ENCODE data around the gene RYR2.

RYR2 gene

DNA sequence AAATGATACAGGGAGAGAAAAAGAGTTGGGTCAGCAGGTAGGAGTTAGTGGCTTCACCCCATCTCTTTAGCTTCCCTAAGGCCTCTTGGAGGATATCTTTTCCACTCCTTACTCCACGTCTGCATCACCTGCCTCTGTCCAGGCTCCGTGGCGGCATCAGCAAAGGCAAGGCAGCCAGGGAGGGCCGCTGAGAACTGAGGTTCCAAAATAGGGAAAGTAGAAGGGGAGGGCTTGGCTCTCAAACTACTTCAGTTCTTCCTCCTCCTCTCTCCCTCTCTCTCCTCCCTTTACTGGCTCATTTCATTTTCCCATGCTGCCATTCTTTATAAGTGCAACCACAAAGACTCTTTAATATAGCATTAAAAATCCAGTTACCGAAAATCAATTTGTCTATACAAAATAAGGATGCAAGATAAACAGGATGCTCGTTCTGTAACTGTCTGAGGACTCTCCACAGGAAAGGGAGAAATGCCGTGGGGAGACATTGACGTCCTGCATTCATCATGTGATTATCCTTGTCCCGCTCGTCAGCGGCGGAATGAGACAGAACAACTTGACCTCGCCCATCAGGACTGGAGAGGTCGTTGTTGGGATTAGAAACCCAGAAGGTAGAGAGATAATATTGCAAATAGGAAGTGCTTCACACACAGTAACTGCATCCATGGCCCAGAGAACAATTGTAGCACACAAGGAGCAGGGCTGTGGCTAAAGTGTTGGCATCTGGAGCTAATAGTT, 34.7 kb upstream of the RYR2 start:
- H3K9me3 ChIP-seq (ENCODE audit: control insufficient read depth, low read length): no peaks in the 10 kb centered on the region
- no peaks in the 10 kb centered on the region for H3K36me3 ChIP-seq (ENCODE audit: control insufficient read depth, insufficient read depth, low read length)
- no peak overlapping the region for H3K4me3 ChIP-seq (ENCODE audit: insufficient read depth, low read depth, low read length)
- H3K27me3 ChIP-seq (ENCODE audit: control insufficient read depth, insufficient read depth, low read length, poor library complexity, severe bottlenecking): no peaks in the 10 kb centered on the region
- 89 to 94% methylated on average over 14 of the region's 14 CpGs for WGBS, 2 experiments
- H3K4me1 ChIP-seq (ENCODE audit: control insufficient read depth, insufficient read depth, low read length): no peaks in the 10 kb centered on the region
- no peak overlapping the region for H3K27ac ChIP-seq (ENCODE audit: insufficient read depth, low read depth, low read length, poor library complexity, severe bottlenecking)

DNA sequence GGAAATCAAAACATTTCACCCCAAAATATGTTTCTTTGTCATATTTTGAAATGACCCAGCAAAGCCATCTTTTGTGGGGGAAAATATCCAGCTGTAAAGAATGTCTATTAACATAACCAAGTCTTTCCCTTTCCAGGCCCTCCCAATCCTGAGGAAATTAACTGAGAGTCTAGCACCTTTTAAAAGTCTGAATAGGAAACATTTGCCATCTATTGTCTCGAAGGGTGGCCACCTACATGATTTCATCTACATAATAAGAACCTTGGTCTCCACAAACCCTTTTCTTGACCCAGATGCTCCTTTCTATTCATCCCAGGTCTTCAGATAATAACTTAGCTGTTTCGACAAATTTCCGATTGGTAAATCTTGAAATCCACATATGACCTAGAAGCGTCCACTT, 32.4 kb upstream of the RYR2 start:
- Histone ChIP-seq H3K27ac (ENCODE audit: insufficient read depth, low read depth, low read length, poor library complexity, severe bottlenecking) (no peak overlapping the region), H3K4me3 (ENCODE audit: insufficient read depth, low read depth, low read length) (no peak overlapping the region), H3K36me3 (ENCODE audit: control insufficient read depth, insufficient read depth, low read length) (no peaks in the 10 kb centered on the region), H3K27me3 (ENCODE audit: control insufficient read depth, insufficient read depth, low read length, poor library complexity, severe bottlenecking) (no peaks in the 10 kb centered on the region), H3K9me3 (ENCODE audit: control insufficient read depth, low read length) (no peaks in the 10 kb centered on the region), H3K4me1 (ENCODE audit: control insufficient read depth, insufficient read depth, low read length) (no peaks in the 10 kb centered on the region)
- WGBS, 2 experiments: 87 to 94% methylated on average over 4 of the region's 4 CpGs

DNA sequence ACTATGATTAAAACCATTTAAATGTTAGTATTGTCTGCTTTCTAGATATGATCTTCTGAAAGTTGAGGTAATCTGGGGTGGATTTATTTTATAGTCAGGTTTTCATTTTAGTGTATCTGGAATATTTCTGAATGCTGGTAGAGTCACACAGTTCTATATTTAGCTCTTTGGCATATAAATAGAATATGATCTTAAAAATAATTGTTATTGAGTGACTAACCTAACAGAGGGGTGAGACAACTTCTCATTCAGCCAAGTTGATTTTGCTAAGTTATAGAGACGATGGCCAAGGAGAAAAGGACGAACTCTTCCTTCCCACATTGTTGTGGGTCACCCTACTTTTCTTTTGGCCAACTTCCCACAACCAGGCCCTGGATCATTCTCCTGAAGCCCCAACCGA, 30.6 kb upstream of the RYR2 start:
- H3K4me1 ChIP-seq (ENCODE audit: control insufficient read depth, insufficient read depth, low read length): no peaks in the 10 kb centered on the region
- no peaks in the 10 kb centered on the region for H3K27me3 ChIP-seq (ENCODE audit: control insufficient read depth, insufficient read depth, low read length, poor library complexity, severe bottlenecking)
- H3K36me3 ChIP-seq (ENCODE audit: control insufficient read depth, insufficient read depth, low read length): no peaks in the 10 kb centered on the region
- H3K9me3 ChIP-seq (ENCODE audit: control insufficient read depth, low read length): no peaks in the 10 kb centered on the region
- no peak overlapping the region for H3K27ac ChIP-seq (ENCODE audit: insufficient read depth, low read depth, low read length, poor library complexity, severe bottlenecking)
- 92 to 94% methylated on average over 3 of the region's 3 CpGs for WGBS, 2 experiments
- H3K4me3 ChIP-seq (ENCODE audit: insufficient read depth, low read depth, low read length): no peak overlapping the region

DNA sequence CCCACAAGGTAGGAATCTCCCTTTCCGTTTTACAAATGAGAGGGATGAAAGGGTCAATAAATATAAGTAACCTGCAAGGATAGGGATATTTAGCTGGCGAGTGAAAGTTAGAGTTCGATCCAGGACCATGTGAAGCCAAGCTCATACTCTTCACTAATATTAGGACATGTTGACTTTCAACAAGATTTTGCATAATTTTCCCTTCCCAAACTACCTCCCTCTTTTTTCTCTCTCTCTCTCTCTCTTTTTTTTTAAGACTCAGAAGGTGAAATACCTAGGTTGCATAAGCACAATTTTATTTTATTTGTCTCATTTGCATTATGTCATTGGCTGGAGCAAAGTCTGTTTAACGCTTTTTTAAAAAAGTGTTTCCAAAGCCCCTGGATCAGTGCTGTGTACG, 29.6 kb upstream of the RYR2 start:
- Histone ChIP-seq H3K4me3 (ENCODE audit: insufficient read depth, low read depth, low read length) (no peak overlapping the region), H3K27ac (ENCODE audit: insufficient read depth, low read depth, low read length, poor library complexity, severe bottlenecking) (no peak overlapping the region), H3K4me1 (ENCODE audit: control insufficient read depth, insufficient read depth, low read length) (no peaks in the 10 kb centered on the region), H3K36me3 (ENCODE audit: control insufficient read depth, insufficient read depth, low read length) (no peaks in the 10 kb centered on the region), H3K9me3 (ENCODE audit: control insufficient read depth, low read length) (no peaks in the 10 kb centered on the region), H3K27me3 (ENCODE audit: control insufficient read depth, insufficient read depth, low read length, poor library complexity, severe bottlenecking) (no peaks in the 10 kb centered on the region)
- 98% methylated on average over 4 to 5 of the region's 5 CpGs for WGBS, 2 experiments

DNA sequence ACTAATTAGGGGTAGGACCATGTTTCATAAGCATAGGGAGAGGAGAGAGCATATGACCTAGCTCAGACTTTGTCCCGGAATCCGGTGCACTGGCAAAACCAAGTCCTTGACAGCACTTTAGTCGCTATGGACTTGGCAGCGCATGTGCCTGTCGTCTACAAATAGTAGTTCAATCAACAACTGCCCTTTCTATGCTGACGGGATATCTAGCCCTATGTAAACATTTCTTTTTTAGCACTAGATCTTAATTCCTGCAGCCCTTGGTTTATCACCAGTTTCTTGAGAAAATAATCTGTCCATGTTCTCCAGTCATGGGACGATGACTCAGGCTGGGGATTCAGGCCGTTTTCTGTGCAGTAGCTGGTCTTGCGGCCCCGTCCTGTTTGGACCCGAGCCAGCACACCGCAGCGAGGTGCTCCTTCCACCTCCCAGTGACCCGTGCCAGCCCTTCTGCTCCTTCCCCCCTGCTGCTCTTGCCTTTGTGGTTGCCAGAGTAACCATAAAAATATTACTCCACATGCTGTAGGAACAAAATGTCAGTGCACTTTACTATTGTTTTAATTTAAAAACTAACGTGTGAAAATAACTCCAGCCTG, 29.1 kb upstream of the RYR2 start:
- no peak overlapping the region for H3K4me3 ChIP-seq (ENCODE audit: insufficient read depth, low read depth, low read length)
- H3K9me3 ChIP-seq (ENCODE audit: control insufficient read depth, low read length): no peaks in the 10 kb centered on the region
- no peaks in the 10 kb centered on the region for H3K27me3 ChIP-seq (ENCODE audit: control insufficient read depth, insufficient read depth, low read length, poor library complexity, severe bottlenecking)
- H3K36me3 ChIP-seq (ENCODE audit: control insufficient read depth, insufficient read depth, low read length): no peaks in the 10 kb centered on the region
- no peak overlapping the region for H3K27ac ChIP-seq (ENCODE audit: insufficient read depth, low read depth, low read length, poor library complexity, severe bottlenecking)
- H3K4me1 ChIP-seq (ENCODE audit: control insufficient read depth, insufficient read depth, low read length): no peaks in the 10 kb centered on the region
- WGBS, 2 experiments: 84 to 85% methylated on average over 15 of the region's 15 CpGs

DNA sequence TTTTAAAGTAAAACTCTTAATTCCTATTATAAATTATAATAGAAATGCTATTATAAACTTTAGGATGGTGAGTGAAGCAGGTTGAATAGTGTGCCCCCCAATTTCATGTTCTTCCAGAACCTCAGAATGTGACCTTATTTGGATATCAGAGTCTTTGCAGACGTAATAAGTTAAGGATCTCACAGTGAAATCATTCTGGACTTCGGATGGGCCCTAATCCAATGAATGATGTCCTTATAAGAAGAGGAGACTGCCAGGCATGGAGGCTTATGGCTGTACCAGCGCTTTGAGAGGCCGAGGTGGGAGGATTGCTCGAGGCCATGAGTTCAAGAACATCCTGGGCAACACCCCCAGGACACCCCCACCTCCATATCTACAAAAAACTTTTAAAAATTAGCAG, 28.4 kb upstream of the RYR2 start:
- no peaks in the 10 kb centered on the region for H3K9me3 ChIP-seq (ENCODE audit: control insufficient read depth, low read length)
- H3K4me1 ChIP-seq (ENCODE audit: control insufficient read depth, insufficient read depth, low read length): no peaks in the 10 kb centered on the region
- H3K4me3 ChIP-seq (ENCODE audit: insufficient read depth, low read depth, low read length): no peak overlapping the region
- H3K27ac ChIP-seq (ENCODE audit: insufficient read depth, low read depth, low read length, poor library complexity, severe bottlenecking): no peak overlapping the region
- H3K27me3 ChIP-seq (ENCODE audit: control insufficient read depth, insufficient read depth, low read length, poor library complexity, severe bottlenecking): no peaks in the 10 kb centered on the region
- WGBS, 2 experiments: 89 to 97% methylated on average over 5 of the region's 5 CpGs
- no peaks in the 10 kb centered on the region for H3K36me3 ChIP-seq (ENCODE audit: control insufficient read depth, insufficient read depth, low read length)

DNA sequence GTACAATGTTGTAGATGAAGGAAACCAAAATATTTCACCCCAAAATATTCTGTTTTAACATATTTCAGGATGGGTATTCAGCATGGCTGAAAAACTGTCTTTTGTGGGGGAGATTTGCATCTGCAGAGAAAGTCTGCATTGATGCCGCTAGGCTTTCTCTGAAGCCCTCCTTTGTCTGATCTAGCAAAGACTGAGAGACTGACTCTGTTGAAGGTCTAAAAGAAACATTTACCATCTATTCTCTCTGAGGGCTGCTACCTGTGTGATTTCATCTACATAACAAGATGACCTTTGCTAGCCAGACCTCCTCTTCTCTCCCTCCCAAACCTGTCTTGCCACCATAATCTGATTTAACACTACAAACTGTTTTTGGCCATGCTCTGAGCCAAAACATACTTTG, 25.4 kb upstream of the RYR2 start:
- 0 to 6% methylated on average over 1 of the region's 1 CpG for WGBS, 2 experiments
- no peaks in the 10 kb centered on the region for H3K4me1 ChIP-seq (ENCODE audit: control insufficient read depth, insufficient read depth, low read length)

DNA sequence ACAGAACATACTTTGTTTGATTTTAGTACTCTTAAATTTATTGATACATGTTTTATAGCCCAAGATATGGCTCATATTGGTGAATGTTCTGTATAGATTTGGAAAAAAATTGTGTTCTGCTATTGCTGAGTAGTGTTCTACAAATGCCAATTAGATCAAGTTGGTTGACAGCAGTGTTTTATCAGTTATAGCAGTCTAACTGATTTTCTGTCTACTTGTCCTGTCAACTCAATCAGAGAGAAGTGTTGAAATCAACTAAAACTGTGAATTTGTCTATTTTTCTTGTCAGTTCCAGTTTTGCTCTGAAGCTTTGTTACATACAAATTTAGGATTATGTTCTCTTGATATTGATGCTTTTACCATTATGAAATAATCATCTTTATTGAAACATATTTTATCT, 23.1 kb upstream of the RYR2 start:
- Histone ChIP-seq H3K27ac (ENCODE audit: insufficient read depth, low read depth, low read length, poor library complexity, severe bottlenecking) (no peak overlapping the region), H3K4me3 (ENCODE audit: insufficient read depth, low read depth, low read length) (no peak overlapping the region), H3K27me3 (ENCODE audit: control insufficient read depth, insufficient read depth, low read length, poor library complexity, severe bottlenecking) (no peaks in the 10 kb centered on the region), H3K36me3 (ENCODE audit: control insufficient read depth, insufficient read depth, low read length) (no peaks in the 10 kb centered on the region), H3K4me1 (ENCODE audit: control insufficient read depth, insufficient read depth, low read length) (no peaks in the 10 kb centered on the region), H3K9me3 (ENCODE audit: control insufficient read depth, low read length) (no peaks in the 10 kb centered on the region)

More for the DNA sequence above, 25.4 kb upstream of the RYR2 start:
- H3K9me3 ChIP-seq (ENCODE audit: control insufficient read depth, low read length): no peaks in the 10 kb centered on the region
- no peak overlapping the region for H3K27ac ChIP-seq (ENCODE audit: insufficient read depth, low read depth, low read length, poor library complexity, severe bottlenecking)
- H3K4me3 ChIP-seq (ENCODE audit: insufficient read depth, low read depth, low read length): no peak overlapping the region
- H3K36me3 ChIP-seq (ENCODE audit: control insufficient read depth, insufficient read depth, low read length): no peaks in the 10 kb centered on the region
- no peaks in the 10 kb centered on the region for H3K27me3 ChIP-seq (ENCODE audit: control insufficient read depth, insufficient read depth, low read length, poor library complexity, severe bottlenecking)

DNA sequence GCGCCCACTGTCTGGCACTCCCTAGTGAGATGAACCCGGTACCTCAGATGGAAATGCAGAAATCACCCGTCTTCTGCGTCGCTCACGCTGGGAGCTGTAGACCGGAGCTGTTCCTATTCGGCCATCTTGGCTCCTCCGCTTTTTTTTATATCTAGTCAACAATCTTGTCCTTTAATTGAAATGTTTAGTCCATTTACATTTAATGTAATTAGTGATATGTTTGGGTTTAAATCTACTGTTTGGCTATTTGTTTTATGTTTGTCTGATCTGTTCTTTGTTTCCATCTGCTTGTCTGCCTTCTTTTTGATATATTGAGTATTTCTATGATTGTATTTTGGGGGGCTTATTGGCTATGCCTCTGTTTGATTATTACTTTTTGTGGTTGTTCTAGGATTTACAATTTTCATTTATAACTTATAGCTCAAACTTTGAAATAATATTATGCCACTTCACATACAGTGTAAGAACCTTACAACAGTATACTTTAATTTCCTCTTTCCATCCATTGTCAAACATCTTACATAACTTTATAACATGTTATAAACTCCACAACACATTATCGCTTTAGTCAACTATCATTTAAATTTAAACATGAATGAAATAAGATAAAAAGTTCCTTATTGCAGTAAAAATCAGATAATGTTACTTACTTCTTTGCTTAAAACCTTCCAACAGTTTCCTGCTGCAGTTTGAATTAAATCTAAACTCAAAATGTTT, 16.5 kb upstream of the RYR2 start:
- Histone ChIP-seq H3K27ac (ENCODE audit: insufficient read depth, low read depth, low read length, poor library complexity, severe bottlenecking) (no peak overlapping the region), H3K9me3 (ENCODE audit: control insufficient read depth, low read length) (no peaks in the 10 kb centered on the region), H3K4me3 (ENCODE audit: insufficient read depth, low read depth, low read length) (no peak overlapping the region), H3K27me3 (ENCODE audit: control insufficient read depth, insufficient read depth, low read length, poor library complexity, severe bottlenecking) (no peaks in the 10 kb centered on the region), H3K36me3 (ENCODE audit: control insufficient read depth, insufficient read depth, low read length) (no peaks in the 10 kb centered on the region), H3K4me1 (ENCODE audit: control insufficient read depth, insufficient read depth, low read length) (no peaks in the 10 kb centered on the region)
- 80 to 82% methylated on average over 1 to 6 of the region's 10 CpGs for WGBS, 2 experiments

DNA sequence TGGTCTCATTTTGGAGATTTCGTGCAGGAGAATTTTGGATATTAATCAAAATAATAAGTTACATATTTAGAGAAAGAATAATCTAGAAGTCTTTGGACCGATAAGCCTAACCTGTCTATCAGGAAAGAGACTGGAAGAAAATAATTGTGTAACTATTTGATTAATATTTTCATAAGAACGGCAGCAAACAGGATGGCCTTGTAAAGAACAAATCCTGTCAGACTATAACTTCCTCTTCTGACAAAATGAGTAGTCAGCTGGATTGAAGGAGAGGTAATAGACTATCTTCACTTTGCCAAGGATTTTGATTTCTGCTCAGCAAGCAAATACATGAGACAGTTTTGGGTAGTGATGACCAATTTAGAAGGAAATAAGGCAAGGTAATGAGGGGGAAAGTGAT, 12.7 kb upstream of the RYR2 start:
- H3K27ac ChIP-seq (ENCODE audit: insufficient read depth, low read depth, low read length, poor library complexity, severe bottlenecking): no peak overlapping the region
- no peaks in the 10 kb centered on the region for H3K27me3 ChIP-seq (ENCODE audit: control insufficient read depth, insufficient read depth, low read length, poor library complexity, severe bottlenecking)
- no peak overlapping the region for H3K4me3 ChIP-seq (ENCODE audit: insufficient read depth, low read depth, low read length)
- H3K9me3 ChIP-seq (ENCODE audit: control insufficient read depth, low read length): no peaks in the 10 kb centered on the region
- 94 to 100% methylated on average over 2 of the region's 3 CpGs for WGBS, 2 experiments
- no peaks in the 10 kb centered on the region for H3K36me3 ChIP-seq (ENCODE audit: control insufficient read depth, insufficient read depth, low read length)
- no peaks in the 10 kb centered on the region for H3K4me1 ChIP-seq (ENCODE audit: control insufficient read depth, insufficient read depth, low read length)
